DMS53 (cell line): ENCODE data around the gene RTN4R.

ENCODE experiments used
- DNase-seq: peaks from one replicate; lab custom pipeline; 2025; lab: John Stamatoyannopoulos, UW

Gene RTN4R

DNA sequence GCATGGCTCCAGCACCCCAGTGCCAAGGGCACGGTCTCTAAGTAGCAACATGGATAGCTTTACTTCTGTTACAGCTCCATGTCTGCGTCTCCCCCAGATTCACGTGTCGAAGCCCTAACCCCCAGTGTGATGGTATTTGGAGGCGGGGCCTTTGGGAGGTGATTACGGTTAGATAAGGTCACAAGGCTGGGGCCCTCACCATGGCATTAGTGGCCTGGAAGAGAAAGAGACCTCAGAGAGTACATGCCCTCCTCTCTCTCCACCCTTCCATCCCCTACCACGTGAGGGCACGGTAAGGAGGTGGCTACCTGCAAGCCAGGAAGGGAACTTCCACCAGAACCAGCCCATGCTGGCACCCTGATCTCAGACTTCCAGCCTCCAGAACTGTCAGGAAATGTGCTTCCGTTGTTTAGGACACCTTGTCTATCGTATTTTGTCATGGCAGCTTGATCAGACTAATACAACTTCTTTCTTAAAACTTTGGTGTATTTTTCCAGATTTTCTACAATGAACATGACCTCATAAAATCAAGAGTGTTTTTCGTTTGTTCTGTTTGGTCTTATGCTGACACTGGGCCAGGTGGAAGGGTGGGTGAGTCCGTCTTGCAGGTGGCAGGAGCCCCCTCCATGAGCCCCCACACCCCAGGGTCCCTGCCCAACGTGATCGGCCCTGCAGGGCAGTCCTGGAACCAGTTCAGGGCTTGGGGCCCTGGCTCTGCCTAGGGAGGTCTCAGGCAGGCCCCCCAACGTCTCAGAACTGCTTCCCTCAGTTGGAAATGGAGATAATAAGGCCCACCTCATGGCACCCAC lies 10.7 kb downstream of the RTN4R start:
- no peak for DNase-seq

DNA sequence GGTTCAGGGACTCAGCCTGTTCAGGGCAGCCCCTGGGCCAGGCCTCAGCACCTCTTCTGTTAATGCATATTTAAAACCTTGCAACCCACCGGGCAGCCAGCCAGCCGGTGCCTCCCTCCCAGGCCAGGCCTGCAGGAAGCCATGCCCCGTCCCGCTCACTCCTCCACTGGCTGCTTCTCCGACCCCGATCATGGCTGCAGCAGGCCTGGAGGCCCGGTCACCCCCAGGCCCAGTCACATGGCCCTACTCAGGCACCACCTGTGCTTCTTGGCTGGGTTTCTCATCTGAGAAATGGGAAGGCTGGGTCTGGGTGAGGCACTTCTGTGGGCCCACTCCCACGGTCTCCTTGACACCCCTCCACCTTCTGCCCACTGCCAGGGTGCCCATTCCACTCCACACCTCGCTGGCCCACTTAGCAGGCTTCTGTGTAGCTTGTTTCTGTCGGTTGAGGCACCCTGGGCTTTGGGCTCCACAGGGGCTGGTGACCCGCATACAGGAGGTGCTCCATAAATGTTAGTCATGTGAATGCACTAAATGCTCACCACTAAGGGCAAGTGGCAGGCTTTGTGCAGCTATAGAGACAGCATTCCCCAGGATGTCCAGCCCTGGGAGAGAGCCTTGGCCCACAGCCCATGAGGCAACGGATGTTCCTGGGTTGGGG lies 11.4 kb downstream of the RTN4R start:
- DNase-seq: no peak

DNA sequence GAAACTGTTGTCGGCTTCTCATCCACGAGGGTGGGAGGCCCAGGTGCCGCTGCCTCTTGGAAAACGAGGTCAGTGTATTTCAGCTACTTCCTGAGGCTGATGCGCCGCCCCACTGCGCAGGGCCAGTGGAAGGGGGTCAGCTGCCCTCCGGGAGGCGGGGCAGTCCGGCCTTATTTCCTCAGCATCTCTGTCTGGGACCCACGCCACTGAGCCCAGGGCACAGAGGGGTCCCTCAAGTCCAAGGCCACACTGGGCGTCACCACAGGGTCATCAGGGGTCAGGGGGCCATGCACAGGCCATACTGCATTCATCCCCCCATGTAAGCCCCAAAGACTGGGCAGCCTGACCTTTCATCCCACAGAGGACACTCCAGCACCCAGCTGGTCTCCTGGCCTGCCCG lies 12.1 kb downstream of the RTN4R start:
- no peak for DNase-seq

DNA sequence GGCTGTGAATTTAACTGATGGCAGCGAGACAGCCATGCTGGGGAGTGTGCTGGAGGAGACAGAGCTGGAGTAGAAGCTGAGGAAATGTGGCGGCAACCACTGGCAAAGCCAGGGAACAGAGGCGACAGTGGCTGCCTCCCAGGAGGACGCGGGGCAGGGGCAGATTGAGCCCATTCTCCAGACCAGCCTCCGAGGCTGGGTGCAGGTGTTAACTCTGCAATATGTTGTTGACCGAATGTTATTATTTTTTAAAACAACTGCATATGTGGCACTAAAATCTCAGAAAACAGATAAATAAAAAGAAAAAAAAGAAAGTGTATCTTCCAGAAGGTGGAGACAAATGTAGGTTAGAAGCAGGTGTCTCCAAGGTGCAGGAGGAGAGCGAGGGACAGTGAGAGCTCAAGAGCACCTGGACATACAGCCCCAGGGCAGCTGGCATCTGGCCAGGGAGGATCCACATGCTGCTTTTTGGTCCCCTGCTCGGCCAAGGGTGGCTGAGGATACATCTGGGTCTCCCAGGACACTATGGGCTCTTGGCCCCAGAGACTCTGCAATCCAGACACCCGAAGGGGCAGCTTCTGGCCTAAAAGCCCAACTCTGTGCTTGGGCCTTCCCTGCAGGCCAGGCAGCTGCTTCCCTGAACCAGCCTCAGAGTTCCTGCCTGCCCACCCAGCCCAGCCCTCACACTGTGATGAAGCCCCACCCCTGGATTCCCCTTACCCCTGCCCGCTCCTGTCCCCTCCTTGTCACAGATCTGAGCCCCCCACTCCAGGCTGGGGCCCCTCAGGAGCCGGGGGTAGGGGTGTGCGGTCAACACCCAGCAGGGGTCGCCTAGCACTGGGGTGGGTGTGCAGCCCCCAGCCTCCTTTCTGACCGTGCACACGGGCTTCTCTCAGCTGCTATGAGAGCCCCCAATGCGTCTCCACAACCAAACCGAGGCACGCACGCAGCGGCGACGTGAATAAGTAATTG lies 12.9 kb downstream of the RTN4R start:
- DNase-seq: peak; percentile 3

DNA sequence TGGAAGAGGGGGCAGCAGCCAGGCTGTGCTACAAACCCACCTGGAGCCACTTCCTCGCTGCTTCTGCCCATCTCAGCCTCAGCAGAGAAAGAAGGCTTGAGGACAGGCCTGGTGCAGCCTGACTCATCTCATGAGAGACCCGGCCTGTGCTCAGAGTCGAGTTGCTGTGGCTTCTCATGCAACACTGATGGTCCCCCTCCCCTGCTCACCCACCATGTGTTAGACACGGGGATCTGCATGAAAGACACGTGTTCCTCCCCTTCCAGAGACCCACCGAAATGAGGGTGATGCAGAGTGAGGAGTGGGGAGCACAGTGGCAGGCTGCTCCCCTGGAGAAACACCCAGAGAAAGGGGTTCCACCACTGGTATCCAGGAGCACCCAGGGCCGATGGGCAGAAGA lies 15.0 kb downstream of the RTN4R start:
- no peak for DNase-seq

DNA sequence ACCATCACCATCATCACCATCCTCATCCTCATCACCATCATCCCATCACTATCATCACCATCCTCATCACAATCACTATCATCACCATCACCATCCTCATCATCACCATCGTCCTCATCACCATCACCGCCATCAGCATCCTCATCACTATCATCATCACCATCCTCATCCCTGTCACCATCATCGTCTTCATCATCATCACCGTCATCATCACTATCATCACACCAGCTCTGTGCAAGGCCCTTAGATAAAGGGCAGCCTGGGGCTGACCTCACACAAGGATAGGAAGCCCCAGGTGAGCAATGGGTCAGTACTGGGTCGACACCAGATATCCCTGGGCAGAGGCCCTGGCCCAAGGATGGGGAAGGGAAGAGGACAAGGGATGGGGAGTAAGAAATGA lies 16.1 kb downstream of the RTN4R start:
- no peak for DNase-seq

DNA sequence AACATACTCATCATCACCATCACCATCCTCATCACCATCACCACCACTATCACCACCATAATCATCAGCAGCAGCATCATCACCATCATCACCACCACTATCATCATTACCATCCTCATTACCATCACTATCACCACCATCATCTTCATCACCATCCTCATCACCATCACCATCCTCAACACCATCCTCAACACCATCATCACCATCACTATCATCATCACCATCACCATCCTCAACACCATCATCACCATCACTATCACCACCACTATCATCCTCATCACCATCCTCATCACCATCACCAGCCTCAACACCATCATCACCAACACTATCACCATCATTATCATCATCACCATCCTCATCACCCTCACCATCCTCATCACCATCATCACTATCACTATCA lies 16.6 kb downstream of the RTN4R start:
- no peak for DNase-seq

DNA sequence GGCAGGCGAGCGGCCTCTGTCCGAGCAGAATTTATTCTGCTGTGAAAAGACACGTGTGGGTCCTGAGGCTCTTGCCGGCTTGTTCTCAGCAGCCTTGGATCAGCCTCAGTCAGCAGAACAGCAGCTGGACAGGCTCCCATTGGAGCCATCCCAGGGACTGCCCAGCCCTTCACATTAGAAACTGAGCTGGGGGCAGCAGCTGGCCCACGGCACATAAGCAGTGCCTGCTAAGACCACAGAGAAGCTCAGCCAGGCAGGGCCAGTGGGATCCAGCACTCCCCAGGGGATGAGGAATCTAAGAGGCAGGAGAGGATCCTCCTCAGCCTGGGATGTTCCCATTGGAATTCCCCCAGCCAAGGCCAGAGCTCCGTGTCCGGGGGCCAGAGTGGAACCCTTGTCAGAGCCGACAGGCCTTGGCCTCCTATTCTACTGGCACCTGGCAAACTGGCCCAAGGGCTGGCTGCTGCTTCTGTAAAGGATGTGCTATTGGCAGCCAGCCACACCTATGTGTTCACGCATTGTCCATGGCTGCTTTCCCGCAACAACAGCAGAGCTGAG lies 18.2 kb downstream of the RTN4R start:
- DNase-seq: no peak

DNA sequence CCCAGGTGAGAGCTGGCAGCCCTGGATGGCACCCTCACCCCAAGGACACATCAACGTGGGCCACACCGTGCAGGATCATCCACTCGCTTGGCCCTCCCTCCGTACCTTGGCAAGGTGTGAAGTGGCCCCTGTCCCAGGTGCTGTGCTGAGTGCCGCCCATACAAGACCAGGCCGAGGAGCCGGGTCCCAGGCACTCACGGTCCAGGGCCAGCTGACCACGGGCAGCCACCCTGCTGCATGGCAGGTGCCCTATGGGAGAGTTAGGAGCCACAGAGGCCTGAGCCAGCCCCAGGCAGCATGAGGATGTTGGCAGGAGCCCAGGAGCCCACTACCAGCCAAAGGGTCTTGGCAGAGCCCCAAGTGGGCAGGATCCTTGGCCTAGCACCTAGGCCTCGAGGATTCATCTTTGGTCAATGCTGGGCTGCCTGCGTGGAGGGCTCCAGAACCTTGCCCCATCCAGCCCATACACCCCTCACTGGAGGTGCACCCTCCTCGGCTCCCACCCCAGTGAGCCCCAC lies 19.6 kb downstream of the RTN4R start:
- no peak for DNase-seq

DNA sequence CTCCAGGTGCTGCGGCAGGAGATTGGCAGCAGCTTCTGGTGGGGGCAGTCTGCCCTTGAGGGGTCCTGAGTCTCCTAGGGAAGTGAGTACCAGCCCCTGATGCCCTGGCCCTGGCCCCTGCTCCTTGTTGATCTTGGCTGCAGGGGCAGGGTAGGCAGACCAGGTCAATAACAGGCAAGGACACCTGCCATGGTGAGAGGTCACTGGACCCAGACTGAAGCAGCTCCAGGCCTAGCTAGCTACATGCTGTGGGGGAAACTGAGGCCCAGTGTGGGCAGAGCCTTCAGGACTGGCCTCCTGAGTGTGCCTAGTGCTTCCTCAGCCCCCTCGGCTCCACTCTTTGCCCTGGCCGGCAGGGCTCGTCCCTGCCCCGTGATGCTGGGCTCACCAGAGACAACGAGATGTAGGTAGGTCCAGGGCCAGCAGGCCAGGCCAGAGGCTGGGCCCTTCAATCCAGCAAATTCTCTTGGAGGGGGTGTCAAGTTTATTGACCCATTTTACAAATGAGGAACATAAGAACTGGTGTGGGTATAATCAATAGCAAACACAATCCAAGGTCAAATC lies 20.4 kb downstream of the RTN4R start:
- DNase-seq: no peak

DNA sequence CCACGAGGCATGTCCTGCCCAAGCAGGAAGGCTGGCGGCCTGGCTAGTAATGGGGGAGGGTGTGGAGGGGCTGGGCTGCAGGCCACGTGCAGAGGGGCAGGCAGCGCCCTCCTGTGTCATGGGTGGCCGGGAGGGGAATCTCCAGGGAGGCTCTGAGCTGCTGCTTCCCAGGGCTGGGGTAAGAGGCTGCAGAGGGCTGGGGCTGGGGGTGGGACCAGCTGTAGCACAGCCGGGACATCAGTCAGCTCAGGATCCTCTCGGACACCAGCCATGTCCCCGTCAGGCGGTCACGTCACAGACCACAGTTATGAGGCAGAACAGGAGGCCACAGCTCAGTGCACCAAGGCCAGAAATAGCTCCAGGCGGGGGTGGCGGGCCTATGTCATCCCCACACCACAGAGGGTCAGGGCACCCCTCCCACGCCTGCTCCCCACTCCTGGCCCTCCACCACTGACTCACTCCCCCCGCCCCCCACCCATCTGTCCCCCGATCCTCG lies 21.1 kb downstream of the RTN4R start:
- DNase-seq: no peak

DNA sequence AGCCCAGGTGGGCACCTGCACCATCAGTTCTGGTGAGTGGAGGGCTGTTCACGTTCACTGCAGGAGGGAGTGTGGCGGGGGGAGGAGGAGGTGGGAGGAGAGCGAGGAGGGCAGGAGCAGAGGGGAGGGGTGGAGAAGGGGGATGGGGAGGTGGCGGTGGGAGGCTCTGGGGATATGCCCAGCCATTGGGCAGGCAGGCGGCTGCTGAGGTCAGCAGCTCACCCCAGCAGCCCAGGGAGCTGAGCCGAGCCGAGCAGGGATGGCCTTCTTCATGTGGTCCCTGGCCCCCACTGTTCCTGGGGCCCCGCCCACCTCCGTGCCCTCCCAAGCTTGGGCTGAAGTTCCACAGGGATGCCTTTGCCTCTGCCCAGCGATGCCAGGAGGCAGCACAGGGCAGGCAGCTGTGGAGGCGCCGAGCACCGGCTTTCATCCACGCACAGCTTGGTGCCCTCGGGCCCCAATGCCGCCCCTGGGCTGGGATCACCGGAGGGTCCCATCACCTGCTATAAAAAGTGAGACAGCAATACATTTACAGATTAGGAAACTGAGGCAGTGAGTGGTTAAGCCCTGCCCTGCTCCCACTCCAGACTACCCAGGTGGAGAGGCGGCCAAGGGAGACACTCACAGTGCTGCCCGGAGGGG lies 21.6 kb downstream of the RTN4R start:
- DNase-seq: no peak

DNA sequence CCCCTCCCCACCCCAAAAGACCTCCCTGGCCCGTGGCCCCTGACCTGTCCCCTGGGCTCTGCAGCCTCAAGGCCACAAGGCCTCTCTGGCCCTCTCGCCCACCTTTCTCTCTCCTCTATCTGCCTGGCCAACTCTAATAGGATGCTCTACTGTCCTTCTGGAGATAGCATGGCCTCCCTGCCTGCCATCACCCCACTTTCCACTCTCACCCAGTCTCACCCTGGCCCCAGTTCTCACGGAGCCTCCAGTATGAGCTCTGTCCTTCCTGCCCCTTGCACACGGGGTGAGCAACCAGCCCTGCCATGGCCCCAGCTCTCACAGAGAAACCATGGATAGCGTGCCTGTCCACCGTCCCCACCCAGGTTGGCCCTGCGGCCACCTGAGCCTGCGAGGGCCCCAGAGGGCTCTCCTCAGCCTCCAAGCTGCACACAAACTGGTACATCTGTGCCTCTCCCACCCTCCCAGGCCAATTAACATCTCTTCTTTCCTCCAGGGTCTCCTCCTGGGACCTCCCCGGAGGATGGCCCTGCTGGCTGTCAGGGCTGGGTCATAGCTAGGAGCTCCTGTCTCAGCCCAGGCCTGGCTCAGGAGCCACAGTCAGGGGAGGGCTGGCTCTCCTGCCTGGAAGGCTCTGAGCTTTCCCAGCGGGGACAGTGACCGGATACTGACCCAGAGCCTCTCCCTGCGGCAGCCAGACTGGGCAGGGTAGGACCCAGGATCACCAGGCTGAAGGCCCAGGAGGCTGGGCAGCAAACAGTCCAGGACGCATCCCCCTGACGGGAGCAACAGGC lies 22.3 kb downstream of the RTN4R start:
- DNase-seq: no peak

DNA sequence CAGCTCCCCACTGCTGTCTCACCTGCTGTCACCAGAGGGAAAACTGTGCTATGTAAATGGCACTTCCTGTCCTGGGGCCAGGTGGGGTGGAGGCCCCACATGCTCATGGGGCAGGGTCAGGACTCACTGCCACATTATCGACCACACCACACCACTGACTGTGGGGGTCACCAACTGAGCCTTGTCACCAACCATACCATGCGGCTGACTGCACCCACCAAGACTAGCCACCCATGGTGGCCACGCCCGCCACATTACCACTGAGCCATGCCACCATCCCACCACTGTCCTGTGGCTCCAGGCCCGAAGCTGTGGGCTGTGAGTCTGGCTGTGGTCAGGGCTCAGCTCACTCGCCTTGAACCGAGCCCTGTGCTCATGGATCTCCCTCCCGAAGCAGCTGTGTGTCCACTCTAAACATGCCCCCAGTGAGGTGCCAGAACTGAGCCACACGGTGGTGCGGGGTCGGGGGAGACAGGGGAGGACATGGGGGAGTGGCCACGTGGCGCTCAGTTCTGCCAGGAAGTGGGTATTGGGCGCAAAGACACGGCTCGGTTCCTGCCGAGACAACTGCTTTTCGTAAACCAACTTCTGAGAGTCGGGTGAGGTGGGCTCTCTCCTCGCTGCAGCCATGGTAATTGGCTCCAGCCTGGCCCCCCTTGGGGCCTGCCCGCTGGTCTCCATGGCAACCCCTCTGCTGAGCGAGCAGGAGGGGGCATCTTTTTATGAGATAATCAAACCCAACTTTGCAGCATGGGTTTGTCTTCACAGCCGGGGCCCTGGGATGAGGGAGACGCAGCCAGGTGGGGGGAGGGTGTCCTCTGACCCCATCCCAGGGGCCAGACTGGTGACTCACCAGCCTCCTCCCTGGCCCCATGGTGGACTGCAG lies 23.2 kb downstream of the RTN4R start:
- DNase-seq: peak; percentile 9

DNA sequence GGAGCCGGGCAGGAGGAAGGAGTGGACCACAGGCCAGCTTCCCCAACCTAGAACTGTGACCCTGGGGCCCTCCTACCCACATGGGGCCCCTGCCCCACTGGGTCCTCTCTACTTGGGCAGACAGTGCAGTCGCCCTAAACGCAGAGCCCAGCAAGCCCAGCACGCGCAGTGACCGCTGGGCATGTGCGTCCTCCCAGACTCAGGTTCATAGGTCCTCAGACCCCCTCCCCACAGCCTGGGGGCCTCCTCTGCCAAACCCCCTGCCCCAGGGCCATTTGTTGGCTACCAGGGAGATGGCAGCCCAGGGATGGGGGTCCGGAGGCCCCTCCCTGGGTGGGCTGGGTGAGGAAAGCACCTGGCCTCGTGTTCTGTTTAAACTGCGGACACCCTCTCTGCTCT lies 23.9 kb downstream of the RTN4R start:
- DNase-seq: no peak

DNA sequence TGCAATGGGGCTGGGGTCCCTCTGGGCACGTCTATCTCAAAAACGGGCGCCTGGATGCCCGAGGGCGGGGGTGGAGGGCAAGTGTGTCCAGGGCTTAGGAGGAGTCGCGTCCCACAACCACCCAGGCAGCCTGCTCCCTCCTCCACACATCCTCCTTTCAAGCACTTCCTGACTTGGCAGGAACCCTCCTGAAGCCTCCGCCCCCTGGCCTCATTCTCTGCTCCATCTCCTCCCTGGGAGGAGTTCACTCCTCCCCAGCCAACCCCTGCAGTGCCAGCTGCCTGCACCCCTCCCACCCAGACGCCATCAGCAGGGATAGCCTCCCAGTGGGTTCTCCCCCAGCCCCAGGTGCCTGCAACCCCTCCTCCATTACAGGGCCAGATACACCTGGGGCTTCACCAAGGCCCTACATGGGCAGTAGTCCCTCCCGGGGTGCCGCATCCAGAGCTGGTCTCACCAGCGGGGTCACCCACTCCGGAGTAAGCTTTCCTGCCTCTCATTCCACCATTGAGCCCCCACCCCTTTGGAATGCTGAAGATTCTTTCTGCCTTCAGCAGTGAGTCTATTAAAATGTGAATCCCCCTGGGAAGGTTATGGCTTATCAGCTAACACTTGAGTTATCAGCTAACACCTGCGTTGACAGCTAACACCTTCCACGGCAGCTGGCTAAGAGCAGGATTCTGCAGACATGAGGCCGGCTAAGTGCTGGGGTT lies 24.4 kb downstream of the RTN4R start:
- peak; percentile 78 for DNase-seq

DNA sequence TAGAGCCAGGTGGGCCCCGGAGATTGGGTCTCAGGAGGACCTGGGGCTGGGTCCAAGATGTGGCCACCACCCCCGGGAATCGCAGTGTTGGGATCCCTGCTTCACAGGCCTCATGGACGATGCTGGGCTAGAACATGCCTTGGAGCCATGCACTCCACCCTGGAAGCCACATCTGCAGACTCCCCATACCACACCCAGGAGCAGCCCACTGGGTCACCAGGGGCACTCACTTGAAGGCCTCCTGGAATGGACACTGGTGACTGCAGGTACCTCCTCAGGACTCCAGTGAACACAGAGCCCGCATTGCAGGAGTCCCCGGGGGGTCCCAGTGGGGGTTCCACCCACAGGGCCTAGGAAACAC lies 25.0 kb downstream of the RTN4R start:
- DNase-seq: no peak

DNA sequence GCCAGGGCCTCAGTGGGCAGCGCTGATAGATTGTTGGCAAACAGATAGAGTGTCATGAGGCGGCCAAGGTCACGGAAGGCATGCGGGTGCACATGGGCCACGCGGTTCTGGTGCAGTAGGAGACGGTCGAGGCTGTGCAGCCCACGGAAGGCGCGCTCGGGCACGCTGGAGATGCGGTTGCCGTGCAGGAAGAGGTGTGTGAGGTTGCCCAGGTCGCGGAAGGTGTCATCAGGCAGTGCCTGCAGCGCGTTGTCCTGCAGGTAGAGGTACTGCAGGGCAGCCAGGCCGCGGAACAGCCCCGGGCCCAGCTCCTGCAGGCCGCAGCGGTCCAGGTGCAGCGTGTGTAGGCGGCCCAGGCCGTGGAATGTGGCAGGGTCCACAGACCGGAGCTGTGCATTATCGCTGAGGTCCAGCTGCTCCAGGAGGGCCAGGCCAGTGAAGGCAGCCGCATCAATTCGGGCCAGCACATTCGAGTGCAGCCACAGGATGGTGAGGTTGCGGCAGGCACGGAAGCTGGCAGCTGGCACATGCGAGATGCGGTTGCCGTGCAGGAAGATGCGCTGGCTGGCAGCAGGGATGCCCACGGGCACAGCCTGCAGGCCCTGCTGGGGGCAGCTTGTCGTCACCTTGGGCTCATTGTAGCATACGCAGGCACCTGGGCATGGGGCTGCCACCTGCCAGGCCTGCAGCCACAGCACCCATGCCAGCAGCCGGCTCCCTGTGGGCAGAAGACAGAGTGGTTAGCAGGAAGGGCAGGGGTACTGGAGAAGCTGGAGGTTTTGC lies 25.5 kb downstream of the RTN4R start:
- DNase-seq: no peak
